ENCODE results near the gene FBXL17.
A peak's percentile ranks its signal among the peaks of the same experiment; 100 is the strongest.

Gene FBXL17

GRCh38 chr5:108122702-108123101 lies 259.2 kb downstream of the FBXL17 start:
- DNase-seq (ENCODE audit: low read depth) = peak; percentile 39
- H3K4me3 ChIP-seq (ENCODE audit: low read length) = no peak overlapping the region
- TF ChIP-seq CTCF (conservative IDR thresholded peaks at IDR 0.05; ENCODE audit: low read depth, low read length) = no peak

DNA sequence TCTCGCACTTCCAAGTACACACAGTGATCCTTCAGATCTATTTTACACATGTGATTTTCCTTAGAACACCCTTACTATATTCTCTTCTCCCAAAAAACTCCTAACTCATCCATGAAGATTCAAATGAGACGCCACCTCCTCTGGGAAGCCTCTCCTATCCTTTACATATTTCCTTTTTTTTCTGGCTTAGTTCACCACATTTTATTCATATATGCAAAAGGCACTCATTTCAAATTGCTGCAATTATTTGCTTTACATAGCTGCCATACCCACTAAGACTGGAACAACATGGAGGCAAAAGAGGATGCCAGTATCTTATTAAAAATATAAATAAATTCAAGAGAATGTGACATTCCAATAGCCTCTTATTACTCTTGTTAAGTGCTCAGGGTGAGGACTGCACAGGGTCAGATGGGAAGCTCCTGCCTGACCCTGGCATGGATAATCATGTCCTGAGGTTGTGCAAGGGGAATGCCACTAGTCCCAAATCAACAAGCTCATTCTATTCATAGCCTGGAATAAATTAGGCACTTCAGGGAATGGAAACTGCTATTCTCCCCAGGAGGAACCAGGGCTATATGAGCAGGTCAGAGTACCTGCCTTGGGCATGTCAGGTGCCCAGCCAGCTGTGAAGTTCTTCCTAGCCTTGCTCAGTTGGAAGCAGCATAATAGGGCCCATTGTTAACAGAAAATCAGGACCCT lies 262.9 kb downstream of the FBXL17 start:
- DNase-seq (ENCODE audit: low read depth) = no peak
- no peak for TF ChIP-seq CTCF (conservative IDR thresholded peaks at IDR 0.05; ENCODE audit: low read depth, low read length)
- no peak overlapping the region for H3K4me3 ChIP-seq (ENCODE audit: low read length)

- H3K4me3 ChIP-seq (ENCODE audit: low read length) = no peak overlapping the region
- TF ChIP-seq CTCF (conservative IDR thresholded peaks at IDR 0.05; ENCODE audit: low read depth, low read length) = no peak
- DNase-seq (ENCODE audit: low read depth) = no peak
Measured at GRCh38 chr5:108115673-108116072, 266.2 kb downstream of the FBXL17 start.

- no peak for TF ChIP-seq CTCF (conservative IDR thresholded peaks at IDR 0.05; ENCODE audit: low read depth, low read length)
- H3K4me3 ChIP-seq (ENCODE audit: low read length) = no peak overlapping the region
- no peak for DNase-seq (ENCODE audit: low read depth)
Measured at GRCh38 chr5:108113950-108114349, 267.9 kb downstream of the FBXL17 start.

DNA sequence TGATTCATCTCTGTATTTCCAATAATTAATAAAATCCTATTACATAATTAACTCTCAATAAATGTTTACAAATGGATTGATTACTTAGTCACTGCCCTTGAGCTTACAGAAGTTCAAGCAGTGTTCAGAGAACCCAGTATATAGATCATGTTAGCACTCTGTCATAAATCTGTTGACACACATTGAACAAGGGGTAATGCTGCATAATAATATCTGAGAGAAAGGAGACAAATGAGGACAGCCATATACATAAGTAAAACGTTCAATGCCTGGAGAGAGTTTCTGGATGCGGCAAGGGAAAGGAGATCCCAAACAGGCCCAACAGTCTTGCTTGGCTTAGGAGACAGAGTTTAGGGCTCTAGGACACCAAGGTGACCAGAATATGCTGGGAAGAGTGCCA lies 270.2 kb downstream of the FBXL17 start:
- no peak for DNase-seq (ENCODE audit: low read depth)
- TF ChIP-seq CTCF (conservative IDR thresholded peaks at IDR 0.05; ENCODE audit: low read depth, low read length) = no peak
- no peak overlapping the region for H3K4me3 ChIP-seq (ENCODE audit: low read length)

GRCh38 chr5:108109059-108109458 lies 272.8 kb downstream of the FBXL17 start:
- no peak for DNase-seq (ENCODE audit: low read depth)
- H3K4me3 ChIP-seq (ENCODE audit: low read length) = no peak overlapping the region
- no peak for TF ChIP-seq CTCF (conservative IDR thresholded peaks at IDR 0.05; ENCODE audit: low read depth, low read length)

DNA sequence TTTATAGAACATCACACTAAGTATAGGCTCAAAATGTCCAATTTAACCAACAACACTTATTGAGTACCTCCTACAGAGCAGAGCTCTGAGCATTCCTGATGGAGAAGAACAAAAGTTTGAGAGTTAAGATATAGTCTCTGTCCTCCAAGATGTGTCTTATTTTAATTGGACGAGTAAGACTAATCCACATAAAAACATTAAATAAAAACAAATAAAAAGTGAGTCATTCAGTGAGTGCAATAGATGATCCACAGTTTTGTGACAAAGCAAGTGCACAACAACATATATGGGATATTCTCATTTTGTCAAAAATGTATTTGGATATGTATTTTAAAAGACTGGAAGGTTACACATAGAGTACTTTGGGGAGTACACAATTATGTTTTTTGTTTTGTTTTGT lies 277.4 kb downstream of the FBXL17 start:
- no peak for TF ChIP-seq CTCF (conservative IDR thresholded peaks at IDR 0.05; ENCODE audit: low read depth, low read length)
- no peak overlapping the region for H3K4me3 ChIP-seq (ENCODE audit: low read length)
- no peak for DNase-seq (ENCODE audit: low read depth)

Data from retinal pigment epithelial cell (primary cell).